Epithelial cell of proximal tubule (primary cell): ENCODE results near the gene BCKDHA. TPM values are rescaled to one million over a fixed set of nuclear protein-coding genes. Genes with fewer than 3 reads are reported as not detected.

Experiments
- DNase-seq: peaks from one replicate; pipeline ENCODE4 v3.0.0-alpha.2; 2011; ENCODE audit warnings: low read depth
- H3K4me3 ChIP-seq: 2 replicates; pipeline ENCODE4 v1.5.1; 2011; ENCODE audit warnings: low read depth, mild to moderate bottlenecking, low read length
- total RNA-seq: library from RNA; depleted of rRNA; stranded (reverse); fragments of >200 nt; gene quantifications from 2 replicates; pipeline ENCODE4 v1.2.3, GENCODE V29; 2015
- TF ChIP-seq, protein P1 (sequence below): conservative IDR thresholded peaks from 2 replicates; pipeline ENCODE4 v1.5.1; 2012; ENCODE audit warnings: low read depth, mild to moderate bottlenecking, low read length

BCKDHA gene
- total RNA-seq, 1 donor from 2014 or later: 35.7 TPM

DNA sequence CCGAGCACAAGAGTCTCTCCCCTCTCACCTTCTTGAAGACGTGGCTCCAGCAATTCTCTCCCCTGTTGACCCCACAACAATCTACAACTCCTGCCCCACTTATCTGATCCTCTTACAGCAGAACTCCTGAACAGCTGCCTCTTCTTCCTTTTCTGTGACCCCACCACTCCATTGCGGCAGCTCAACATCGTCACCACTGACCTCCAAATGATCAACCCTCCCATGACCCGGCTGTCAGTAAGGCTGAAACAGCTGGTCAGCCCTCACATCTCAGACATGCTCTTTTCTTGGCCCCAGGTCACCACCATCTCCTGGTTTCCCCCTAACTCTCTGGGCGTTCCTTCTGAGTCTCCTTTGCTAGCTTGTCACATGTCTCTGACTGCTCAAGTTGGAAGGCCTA, 2.3 kb upstream of the BCKDHA start:
- no peak for DNase-seq
- no peak overlapping the region for H3K4me3 ChIP-seq
- TF ChIP-seq, protein P1, sequence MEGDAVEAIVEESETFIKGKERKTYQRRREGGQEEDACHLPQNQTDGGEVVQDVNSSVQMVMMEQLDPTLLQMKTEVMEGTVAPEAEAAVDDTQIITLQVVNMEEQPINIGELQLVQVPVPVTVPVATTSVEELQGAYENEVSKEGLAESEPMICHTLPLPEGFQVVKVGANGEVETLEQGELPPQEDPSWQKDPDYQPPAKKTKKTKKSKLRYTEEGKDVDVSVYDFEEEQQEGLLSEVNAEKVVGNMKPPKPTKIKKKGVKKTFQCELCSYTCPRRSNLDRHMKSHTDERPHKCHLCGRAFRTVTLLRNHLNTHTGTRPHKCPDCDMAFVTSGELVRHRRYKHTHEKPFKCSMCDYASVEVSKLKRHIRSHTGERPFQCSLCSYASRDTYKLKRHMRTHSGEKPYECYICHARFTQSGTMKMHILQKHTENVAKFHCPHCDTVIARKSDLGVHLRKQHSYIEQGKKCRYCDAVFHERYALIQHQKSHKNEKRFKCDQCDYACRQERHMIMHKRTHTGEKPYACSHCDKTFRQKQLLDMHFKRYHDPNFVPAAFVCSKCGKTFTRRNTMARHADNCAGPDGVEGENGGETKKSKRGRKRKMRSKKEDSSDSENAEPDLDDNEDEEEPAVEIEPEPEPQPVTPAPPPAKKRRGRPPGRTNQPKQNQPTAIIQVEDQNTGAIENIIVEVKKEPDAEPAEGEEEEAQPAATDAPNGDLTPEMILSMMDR: no peak

DNA sequence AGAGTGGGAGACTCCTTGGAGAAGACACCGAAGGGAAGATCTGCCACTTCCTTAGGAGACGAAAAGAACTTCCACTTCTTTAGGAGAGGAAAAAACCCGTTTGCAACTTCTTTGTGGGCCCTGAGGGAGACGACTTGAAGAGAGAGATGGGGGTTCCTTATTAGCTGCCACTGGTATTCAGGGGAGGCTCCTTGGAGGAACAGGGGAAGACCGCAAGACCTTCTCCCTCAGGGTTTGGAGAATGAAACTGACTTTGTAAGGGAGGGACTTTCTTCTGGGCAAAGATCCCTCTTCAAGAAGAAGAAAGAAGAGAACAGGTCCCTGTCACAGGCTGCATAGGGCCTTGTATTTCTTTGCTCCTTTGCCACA, 416 bp downstream of the BCKDHA start:
- H3K4me3 ChIP-seq: peak overlapping the region; percentile 99
- no peak for DNase-seq
- TF ChIP-seq, protein P1: no peak

DNA sequence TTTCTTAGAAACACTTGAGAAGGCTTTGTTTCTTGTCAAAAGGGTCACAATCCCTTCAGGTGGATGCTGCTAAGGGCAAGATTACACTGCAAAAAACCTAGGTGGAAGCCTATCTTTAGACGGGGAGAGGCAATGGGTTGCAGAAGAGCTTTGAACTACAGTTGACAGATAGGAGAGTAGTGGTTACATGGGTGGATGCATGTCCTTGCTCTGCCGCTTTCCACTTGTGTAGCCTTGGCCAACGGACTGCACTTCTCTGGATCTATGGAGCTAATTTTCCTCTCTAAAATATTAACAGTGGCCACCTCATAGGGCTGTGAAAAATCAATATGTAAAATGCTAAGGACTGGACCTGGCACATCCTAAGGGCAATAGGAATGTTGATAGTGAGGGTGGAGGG, 980 bp downstream of the BCKDHA start:
- TF ChIP-seq, protein P1: no peak
- no peak for DNase-seq
- peak overlapping the region; percentile 99 for H3K4me3 ChIP-seq

DNA sequence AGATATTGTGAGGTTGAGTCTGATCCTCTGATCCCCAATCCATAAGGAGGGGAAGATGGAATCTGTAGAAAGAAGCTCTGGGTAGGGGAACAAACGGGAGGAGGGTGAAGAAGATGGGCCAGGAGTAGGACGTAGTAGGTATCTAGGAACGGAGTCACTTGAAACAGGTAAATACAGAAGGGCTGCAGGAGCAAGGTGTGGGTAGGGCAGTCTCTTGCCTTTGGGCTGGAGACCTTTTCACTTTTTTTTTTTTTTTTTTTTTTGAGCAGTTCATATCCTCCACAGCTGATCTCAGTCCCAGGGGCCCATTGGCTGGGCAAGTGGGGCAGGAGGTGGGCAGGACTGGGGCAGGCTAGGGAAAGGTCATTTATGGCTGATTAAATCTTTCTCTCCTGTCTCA, 1.5 kb downstream of the BCKDHA start:
- peak overlapping the region; percentile 99 for H3K4me3 ChIP-seq

DNA sequence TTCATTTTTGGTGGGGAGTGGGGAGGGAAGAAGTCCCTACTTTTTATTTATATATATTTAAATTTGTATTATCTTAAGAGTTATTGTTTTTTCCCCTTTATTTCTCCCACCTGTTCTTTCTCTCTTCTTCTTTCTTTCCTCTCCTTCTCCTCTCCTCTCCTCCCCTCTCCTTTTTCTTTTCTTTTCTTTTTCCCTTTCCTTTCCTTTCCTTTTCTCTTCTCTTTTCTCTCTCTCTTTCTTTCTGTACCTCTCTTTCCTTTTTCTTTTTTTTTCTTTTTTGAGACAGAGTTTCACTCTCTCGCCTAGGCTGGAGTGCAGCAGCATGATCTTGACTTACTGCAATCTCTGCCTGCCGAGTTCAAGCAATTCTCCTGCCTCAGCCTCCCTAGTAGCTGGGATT, 1.9 kb downstream of the BCKDHA start:
- no peak for DNase-seq
- TF ChIP-seq, protein P1: no peak
- H3K4me3 ChIP-seq: no peak overlapping the region

More for the DNA sequence above, 1.5 kb downstream of the BCKDHA start:
- TF ChIP-seq, protein P1: no peak
- DNase-seq: no peak

DNA sequence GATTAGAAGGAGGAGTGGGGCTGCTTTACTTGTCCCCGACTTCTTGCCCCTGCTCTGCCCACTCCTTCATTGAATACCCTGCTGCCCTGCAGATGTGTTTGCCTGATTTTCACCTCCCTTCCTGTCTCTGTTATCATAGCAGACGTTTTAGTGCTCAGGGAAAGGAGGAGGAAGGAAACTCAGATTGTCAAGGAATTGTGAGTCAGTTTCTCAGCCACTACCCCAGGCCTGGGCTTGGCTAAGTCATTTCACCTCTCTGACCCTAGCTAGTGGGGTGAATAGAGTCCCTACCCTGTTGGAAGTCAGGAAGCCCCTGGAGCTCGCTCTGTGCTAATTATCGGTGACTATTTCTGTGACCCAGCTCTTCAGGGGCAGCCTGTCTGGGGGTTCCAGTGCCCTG, 3.9 kb downstream of the BCKDHA start:
- TF ChIP-seq, protein P1: no peak
- DNase-seq: no peak
- H3K4me3 ChIP-seq: no peak overlapping the region

DNA sequence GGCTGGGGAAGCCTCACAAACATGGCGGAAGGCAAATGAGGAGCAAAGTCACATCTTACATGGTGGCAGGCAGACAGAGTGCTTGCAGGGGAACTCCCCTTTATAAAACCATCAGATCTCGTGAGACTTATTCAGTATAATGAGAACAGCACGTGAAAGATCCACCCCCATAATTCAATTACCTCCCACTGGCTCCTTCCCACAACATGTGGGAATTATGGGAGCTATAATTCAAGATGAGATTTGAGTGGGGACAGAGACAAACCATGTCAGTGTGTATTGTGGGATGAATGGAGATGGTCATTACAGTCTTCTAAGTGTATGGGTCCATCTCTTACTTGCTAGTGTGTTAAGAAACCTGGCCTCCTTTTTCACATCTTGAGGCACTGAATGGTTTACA, 4.4 kb downstream of the BCKDHA start:
- no peak for DNase-seq
- TF ChIP-seq, protein P1: no peak

More for the DNA sequence above, 4.4 kb downstream of the BCKDHA start:
- no peak overlapping the region for H3K4me3 ChIP-seq
